ENCODE results near the gene CWF19L2.
"Not testable (repeated sequence)": the region's sequence is repeated elsewhere in the genome, so short reads cannot be mapped to it uniquely, and the experiment has no call there.

Gene CWF19L2

DNA sequence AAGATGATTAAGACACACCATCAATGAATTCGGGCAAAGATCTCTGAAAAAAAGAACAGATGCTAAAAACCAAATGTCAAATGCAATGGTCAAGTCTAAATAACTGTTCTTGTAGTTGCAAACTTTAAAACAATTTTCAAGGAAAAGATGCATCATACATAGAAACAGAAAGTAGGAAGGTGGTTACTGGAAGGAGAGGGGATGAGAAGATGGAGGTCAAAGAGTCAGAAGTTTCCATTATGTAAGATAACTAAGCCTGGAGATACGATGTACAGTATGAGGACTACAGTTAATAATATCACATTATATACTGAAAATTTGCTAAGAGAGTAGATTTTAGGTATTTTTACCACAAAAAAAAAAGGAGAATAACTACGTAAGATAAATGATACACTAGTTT lies 27.1 kb downstream of the CWF19L2 start:
- DNase-seq, result no peak

DNA sequence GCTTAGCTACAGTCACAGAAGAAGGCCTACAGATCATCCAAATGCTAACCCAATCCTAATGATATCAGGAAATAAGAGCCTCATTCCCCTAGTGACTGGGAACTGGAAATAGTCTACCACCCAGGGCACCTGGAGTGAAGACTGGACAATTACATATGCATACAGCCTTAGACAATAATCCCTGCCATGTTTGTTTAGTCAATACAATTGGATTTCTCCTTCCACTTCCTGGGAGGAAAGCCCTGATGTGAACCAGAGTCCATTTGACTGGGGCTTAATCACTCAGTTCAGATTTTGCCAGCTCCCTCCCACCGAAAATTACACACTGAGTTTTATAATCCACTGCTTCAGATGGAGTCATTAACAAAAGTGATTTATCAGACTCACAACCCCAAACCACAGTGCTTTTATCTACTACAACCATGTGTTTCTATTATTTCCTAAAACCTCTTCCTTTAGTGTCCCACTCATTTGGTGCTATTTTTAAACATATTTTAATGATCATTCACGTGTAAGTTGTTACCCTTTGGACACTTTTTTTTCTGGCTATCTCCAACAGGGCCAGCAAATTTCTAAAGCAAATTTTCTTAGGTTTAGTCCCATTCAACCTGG lies 29.9 kb downstream of the CWF19L2 start:
- no peak for DNase-seq

DNA sequence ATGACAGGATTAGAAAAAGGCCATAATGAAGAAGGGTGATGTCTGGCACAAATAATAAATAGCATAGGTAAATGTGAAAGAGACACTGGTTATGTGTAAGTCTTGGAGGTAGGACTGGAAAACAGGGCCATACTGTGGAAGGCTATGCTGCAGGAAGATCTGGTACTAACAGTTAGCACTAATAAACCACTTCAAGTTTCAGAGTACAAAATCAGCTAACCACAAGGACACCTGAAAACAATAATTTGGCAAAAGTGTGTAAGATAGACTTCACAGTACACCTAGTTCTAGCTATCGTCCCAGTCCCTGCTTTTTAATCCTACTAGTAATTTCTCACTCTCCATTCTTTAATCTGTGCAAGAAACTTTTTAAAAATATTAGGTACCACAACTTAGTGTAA lies 44.3 kb downstream of the CWF19L2 start:
- no peak for DNase-seq

DNA sequence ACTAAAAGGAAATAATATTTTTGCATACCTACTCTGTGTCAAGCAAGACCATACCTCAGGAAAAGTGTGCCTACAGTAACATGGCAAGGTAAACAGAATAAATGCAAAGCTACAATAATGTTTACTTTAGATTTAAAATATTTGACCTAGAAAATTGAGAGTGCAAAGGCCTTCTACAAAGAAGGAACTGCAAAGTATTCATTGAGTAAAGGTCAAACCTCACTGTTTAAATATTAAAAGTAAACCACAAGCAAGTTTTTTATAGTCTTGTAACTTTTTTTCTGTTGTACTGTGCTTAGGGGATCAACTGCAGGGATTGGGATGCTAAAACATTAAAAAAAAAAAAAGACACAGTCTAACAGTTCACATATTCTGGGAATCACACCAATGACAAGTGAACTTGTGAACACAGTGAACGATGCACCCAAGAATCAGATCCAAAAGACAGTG lies 48.8 kb downstream of the CWF19L2 start:
- DNase-seq, result no peak

DNA sequence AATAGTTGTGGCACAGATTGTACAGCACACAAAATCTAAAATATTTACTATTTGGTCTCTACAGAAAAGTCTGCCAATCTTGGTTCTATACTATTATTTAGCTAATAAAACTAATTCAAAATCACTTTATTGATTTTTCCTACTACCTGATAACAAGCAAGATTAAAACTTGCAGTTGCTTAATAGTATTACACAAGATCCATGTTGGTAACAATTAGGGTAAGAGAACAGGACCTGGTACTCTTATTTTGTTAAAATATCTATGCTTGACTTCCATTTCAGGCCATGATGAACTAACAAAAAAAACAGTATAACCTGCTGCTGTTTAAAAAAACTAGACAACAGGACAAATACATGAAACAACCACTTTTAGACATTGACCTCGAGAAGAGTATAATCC lies 52.4 kb downstream of the CWF19L2 start:
- no peak for DNase-seq

DNA sequence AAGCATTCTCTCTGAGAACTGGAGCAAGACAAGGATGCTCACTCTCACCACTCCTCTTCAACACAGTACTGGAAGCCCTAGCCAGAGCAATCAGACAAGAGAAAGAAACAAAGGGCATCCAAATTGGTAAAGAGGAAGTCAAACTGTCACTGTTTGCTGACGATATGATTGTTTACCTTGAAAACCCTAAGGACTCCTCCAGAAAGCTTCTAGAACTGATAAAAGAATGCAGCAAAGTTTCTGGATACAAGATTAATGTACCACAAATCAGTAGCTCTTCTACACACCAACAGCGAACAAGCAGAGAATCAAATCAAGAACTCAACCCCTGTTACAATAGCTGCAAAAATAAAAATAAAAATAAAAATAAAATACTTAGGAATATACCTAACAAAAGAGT lies 56.5 kb downstream of the CWF19L2 start:
- not testable (repeated sequence) for DNase-seq

DNA sequence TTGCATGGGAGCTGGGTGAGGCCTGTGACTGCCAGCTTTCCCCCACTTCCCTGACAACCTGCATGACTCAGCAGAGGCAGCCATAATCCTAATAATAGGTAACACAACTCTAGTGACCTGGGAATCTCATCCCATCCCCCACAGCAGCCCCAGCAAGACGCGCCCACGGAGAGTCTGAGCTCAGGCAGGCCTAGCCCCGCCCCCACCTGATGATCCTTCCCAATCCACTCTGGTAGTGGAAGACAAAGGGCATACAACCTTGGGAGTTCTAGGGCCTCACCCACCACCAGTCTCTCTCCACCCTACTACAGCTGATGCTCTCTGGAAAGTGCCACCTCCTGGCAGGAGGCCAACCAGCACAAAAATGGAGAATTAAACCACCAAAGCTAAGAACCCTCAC lies 60.3 kb downstream of the CWF19L2 start:
- DNase-seq, result no peak

DNA sequence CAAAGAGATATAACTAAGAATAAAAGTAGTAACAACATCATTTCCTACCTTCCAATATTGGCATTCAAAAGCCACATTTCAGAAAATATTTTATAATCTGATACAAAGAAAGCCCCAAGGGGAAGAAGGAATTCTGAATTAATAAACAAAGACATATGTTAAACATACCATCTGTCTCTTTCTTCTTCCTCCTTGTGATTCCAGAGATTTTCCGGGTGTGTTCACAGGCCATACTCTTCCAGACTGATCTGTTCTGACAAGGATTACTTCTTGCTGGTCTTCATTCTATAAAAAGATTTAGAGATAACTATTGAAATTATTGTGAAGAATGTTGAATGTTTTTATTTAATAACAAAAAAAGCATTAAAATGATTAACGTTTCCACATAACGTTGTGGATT lies 65.0 kb downstream of the CWF19L2 start:
- DNase-seq, result no peak

DNA sequence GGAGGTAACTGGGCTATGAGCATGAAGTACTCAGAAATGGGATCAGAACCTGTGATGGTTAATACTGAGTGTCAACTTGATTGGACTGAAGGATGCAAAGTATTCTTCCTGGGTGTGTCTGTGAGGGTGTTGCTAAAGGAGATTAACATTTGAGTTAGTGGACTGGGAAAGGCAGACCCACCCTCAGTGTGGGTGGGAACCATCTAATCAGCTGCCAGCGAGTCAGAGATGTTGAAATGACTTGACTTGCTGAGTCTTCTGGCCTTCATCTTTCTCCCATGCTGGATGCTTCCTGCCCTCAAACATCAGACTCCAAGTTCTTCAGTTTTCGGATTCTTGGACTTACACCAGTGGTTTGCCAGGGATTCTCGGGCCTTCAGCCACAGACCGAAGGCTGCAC lies 66.9 kb downstream of the CWF19L2 start:
- not testable (repeated sequence) for DNase-seq

DNA sequence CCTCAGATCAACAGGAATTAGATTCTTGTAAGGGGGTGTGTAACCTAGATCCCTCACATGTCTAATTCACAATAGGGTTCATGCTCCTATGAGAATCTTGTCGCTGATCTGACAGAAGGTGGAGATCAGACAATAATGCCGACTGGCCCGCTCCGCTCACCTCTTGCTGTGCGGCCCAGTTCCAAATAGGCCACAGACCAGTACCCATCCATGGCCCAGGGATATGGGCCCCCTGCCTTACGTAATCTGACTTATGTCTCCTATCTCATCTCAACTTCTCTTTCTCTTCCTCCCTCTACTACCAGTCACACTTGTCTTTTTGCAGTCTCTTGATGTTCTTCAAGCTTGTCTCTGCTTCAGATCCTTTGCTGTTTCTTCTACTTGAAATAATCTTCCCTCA lies 70.0 kb downstream of the CWF19L2 start:
- DNase-seq, result no peak

DNA sequence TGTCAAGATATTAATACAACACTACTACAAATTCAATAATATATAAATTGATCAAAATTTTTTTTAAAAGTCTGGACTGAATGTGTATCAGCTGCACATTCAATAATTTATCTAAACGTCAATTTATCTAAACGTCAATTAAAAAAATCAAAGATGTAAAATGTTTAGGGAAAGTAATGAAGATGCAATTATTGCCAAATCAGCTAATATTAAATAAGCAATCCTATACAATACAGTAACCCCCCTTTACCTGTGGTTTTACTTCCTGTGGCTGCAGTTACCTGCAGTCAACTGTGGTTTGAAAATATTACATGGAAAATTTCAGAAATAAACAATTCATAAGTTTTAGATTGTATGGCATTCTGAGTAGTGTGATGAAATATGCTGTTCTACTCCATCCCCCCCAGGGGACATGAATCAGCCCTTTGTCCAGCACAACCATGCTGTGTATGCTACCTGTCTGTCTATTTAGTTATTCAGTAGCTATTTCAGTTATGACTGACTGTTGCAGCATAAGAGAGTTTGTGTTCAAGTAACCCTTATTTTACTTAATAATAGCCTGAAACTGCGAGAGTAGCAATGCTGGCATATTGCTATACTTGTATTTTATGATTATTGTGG lies 72.2 kb downstream of the CWF19L2 start:
- DNase-seq, result no peak

DNA sequence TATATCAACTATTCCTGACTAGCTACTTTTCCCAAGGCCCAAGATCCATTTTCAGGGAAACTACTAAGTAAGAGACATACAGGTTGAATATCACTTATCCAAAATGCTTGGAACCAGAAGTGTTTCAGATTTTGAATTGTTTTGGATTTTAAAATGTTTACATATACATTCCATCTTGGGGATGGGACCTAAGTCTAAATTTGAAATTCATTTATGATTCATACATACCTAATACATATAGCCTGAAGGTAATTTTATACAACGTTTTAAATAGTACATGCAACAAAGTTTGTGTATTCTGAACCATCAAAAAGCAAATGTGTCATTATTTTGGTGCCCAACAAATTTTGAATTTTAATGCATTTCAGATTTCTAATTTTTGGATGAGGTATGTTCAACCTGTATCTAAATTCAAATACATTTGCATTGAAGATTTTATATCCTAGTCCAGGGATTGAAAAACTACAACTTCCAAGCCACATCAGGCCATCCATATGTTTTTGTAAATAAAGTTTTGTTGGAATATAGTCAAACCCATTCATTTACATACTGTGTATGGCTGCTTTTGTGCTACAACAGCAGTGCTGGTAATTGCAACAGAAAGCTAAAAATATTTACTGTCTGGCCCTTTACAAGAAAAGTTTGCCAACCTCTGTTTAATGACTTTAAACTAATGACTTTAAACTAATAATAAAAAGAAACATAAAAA lies 73.3 kb downstream of the CWF19L2 start:
- DNase-seq, result no peak

DNA sequence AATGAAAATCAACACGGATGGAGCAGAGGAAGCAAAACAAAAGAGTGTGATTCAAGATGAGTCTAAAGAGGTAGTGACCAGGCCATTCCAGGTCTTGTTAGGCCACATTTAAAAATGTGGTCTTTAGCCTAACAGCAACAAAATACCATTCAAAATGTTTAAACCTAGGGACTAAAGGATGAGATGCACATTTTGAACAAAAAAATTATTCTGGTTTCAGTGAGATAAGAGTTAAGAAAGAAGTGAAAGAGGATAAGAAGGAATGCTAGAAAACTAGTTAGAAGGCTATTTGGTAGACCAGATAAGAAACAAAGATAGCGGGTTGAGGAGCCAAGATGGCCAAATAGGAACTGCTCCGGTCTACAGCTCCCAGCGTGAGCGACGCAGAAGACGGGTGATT lies 85.2 kb downstream of the CWF19L2 start:
- DNase-seq, result no peak

DNA sequence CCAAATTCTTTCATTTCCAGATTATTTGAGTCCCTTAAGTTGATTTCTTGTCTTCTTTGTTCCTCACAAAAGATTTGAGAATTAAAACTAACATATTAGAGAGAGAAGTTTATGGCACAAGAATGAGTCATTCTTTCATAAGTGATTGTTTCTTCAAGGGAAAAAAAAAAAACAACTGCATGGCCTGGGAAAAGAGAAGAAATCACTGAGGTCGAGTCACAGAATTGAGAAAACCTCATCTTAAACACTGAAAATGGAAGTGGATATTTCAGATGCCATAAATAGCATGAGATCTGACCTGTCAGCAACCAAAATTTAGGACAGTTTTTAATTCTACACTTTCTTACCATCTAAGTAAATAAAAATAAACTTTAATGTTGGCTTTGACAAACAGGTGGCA lies 87.2 kb downstream of the CWF19L2 start:
- DNase-seq, result no peak

DNA sequence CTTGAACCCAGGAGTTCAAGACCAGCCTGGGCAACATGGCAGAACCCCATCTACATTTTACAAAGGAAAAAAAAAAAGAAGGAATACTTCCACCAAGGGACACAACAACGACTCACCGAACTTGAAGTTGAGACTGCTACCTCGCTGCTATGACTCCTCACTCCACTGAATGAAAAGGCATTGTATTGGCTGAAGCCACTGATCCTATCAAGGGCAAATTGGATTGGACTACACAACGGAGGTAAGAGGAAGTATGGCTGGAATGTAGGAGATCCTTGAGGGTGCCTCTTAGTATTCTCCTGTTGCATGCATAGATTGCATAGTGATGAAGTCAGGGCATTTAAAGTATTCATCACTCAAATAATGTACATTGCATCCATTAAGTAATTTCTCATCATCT lies 97.9 kb downstream of the CWF19L2 start:
- no peak for DNase-seq

DNA sequence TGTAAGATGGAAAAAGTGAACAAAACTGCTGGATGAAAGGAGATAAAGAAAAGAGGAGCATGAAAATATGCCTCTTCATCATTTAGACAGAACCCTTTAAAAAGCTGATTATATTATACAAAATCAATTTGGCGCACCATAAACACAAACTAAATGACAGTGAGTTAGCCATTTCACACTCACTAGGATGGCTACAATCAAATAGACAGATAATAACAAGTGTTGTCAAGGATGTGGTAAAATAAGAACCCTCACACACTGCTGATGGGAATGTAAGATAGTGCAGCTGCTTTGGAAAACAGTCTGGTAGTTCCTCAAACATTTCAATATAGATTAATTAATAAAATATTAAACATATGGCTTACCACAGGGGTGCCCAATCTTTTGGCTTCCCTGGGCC lies 99.7 kb downstream of the CWF19L2 start:
- no peak for DNase-seq

DNA sequence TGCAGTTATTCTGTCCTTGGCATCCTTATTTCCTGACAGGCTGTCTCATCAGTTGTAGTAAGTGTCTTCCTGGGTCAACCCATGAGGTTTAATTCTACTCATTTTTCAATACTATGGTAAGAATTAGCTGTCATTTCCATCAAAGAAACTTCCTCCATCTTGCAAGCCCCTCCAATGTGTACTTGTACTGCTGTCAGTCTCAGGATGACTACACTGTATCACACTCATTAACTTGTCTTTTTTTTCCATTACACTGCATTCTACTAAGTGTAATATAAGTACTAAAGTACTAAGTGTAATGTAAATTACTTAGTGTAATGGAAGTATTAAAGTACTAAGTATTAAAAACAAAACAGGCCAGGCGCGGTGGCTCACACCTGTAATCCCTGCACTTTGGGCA lies 102.8 kb downstream of the CWF19L2 start:
- DNase-seq, result no peak

DNA sequence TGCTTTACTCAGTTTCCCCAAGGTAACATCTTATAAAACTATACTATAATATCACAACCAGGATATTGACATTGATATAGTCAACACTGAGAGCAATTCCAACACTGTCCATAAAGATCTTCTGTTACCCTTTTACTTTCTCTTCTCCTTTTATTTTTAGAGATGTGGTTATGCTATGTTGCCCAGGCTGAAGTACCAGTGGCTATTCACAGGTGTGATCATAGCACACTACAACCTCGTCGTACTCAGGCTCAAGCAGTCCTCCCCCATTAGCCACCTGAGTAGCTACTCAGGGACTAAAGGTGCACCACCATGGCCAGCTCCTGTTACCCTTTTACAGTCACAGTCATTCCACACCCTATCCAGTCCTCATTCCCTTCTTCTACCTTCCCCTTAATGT lies 119.7 kb downstream of the CWF19L2 start:
- DNase-seq, result no peak

DNA sequence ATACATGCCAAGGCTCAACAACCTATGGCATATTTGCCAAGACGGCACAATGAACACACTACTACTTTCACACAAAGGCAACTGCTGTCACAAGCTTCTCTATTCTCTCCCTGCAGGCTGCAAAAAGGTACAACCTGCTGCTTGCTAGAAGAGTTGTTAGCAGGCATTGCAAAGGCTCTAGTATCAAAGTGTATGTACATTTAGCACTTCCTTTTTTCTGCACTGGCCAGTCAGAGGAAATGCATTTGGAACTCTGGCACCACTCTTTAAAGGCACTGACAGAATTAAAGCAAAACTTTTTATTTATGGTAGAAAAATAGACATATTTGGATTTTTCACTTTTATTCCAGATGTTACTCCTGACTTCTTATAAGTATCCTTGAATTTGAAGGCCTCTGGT lies 125.9 kb downstream of the CWF19L2 start:
- DNase-seq, result no peak

DNA sequence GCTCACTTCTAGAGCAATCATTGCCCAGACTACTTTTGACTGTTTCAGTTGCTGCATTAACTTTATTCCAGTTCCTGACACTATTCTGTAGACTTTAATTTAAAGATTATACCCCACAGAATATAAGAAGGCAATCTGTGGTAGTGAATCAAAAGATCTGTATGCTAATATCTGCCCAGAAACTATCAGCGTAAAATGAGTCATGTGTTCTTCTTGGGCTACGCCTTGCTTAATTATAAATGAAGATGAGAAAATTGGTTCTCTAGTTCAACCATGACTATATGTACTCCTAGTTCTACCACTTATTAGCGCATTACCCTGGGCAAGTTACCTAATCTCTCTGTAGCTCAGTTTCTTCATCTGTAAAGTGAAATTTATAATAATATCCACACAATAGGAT lies 128.5 kb downstream of the CWF19L2 start:
- no peak for DNase-seq

DNA sequence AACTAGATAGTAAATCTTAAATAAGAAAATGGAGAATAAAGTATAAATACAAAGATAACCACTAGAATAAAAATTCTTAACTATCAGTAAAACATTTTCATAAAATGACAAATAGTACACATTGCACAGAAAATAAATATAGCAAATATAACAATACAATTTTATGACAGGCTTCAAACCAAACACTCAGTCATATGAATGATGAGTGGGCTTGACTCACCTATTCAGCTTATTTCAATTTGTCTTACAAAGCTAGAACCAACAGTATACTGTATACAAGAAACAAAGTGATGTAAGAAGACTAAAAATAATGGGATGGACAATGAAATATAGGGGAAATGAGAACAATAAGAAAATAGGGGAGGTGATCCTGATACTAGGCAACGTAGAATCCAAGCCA lies 141.2 kb downstream of the CWF19L2 start:
- no peak for DNase-seq

DNA sequence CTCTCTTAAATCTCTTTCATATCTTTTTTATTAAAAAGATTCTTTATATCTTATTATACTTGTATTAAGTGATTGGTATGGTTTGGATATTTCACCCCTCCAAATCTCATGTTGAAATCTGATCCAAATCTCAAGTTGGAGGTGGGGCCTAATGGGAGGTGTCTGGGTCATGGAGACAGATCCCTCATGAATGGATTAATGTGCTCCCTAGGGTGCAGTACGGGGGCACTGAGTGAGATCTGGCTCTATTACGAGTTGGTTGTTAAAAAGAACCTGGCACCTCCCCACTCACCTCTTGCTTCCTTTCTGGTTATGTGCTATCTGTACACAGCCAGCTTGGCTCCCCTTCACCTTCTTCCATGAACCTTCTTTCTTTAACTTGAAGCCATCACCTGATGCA lies 149.6 kb downstream of the CWF19L2 start:
- DNase-seq, result no peak

DNA sequence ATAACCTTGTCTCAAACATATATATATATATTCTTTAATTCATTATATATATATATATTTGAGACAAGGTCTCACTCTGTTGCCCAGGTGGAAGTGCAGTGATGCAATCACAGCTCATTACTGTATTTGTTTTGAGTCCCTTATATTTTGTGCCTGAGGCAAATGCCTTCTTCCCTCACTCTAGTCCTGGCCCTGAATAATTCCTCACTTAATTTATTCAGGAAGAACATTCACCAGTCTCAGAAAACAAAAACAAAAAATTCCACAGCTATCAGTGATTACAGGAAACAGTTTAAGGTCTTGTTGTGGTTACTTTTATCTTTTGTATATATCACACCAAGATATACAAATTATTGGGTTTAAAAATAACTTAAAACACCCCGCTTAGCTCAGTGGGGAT lies 155.7 kb downstream of the CWF19L2 start:
- no peak for DNase-seq

DNA sequence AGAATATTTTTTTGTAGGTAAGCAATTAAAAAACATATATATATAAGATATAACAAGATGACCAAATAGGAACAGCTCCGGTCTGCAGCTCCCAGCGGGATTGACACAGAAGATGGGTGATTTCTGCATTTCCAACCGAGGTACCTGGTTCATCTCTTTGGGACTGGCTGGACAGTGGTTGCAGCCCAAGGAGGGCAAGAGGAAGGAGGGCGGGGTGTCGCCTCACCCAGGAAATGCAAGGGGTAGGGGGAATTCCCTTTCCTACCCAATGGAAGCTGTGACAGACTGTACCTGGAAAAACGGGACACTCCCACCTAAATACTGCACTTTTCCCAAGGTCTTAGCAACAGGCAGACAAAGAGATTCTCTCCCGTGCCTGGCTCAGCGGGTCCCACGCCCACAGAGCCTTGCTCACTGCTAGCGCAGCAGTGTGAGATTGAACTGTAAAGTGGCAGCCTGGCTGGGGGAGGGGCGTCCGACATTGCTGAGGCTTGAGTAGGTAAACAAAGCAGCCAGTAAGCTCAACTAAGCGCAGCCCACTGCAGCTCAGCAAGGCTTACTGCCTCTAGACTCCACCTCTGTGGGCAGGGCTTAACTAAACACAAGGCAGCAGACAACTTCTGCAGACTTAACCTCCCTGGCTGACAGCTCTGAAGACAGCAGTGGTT lies 163.8 kb downstream of the CWF19L2 start:
- DNase-seq, result no peak
